HG02970 (cell line): ENCODE results near the gene MAPK11.

Experiments
- ATAC-seq: cut with Tn5 transposase; IDR thresholded peaks from one replicate; pipeline ENCODE4 v1.9.1; 2021; ENCODE audit warnings: mild to moderate bottlenecking, moderate library complexity, moderate number of reproducible peaks; ENCODE audit not compliant: unreplicated experiment, low FRiP score

Gene MAPK11

GRCh38 chr22:50269970-50270665, at the start of gene MAPK11:
MAPK11 (minus strand) TSS chr22:50270380; CDS start chr22:50270292, 88 bp downstream.
- ATAC-seq: no peak

GRCh38 chr22:50319503-50319951, 49.3 kb upstream of the MAPK11 start:
- no peak for ATAC-seq

DNA sequence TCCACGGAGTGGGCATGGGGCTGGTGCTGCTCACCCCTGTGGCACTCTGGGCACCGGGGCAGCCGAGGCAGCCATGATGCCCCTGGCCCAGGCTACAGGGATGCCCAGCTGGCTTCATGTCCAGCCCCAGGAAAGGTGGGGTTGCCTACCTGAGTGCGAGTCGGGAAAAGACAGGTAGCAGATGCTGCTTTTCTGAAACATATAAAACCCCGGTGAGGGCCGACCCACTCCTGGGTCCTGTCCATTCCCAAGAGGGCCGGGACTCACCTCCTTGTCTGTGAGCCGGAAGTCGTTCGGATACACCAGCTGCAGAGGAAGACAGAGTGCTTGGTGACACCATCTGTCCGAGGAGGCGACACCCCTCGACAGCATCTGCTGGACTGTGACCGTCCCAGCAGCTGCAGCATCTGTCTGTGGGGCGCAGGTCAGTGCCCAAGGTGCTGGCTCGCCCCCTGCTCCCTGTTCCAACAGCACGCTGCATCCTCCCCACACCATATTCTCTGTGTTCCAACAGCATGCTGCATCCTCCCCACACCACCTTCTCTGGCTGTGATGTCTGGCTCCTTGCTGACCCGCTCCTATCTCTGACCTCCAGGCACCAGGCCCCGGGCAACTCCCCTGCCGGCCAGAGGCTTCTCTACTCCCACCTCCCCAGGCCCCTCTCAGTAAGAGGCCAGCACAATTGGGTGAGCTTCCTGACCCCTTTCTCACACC, 48.7 kb upstream of the MAPK11 start:
- ATAC-seq: no peak

DNA sequence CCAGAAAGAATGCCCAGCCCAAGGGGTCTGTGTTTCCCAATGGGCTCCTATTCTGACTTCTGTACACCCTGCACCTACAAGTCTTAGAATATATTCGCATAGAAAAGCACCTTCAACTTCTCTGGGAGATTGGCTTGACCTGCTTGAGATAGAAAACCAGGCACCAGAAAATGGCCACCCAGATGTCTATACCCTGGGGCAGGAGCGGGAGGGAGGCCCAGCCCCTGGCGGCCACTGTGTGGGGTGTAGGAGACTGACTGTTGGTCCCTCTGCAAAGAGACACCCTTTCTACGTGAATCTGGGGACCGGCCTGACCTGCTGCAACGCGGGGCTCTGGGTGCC, 48.1 kb upstream of the MAPK11 start:
- ATAC-seq: no peak

DNA sequence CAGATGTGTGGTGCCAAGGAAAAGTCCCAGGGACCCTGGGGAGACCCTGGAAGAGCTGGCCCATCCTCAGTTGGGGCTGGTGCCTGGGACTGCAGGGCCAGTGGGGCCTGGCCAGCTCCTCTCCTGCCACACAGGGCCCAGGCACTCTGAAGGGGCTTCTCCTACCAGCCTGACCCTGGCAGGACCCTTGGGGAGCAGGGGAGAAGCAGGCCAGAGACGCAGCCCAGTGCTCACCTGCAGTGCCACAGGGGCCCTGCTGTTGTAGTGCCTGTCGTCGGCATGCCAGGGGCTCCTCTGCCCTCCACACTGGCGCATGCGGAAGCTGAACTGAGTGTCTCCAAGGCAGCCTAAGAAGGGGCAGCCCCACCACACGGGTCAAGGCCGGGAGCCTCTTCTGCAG, 47.5 kb upstream of the MAPK11 start:
- no peak for ATAC-seq

DNA sequence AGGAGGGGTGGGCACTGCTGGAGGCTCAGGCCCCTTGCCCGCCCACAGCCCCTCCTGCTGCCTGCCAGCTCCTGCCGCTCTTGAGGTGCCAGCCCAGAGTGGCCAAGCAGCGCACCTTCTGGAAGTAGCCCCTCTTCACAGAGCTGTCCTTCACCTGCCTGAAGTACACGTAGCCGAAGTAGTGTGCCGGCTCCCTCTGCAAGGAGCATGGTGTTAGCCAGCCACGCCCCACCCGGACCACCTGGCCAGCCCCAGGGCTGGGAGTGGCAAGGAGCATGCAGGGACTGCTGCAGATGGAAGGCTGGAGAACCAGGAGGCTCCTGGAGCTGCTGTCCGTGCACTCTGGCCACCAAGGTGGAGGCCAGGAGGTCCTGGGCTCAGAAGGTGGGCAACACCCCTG, 47.0 kb upstream of the MAPK11 start:
- no peak for ATAC-seq

- no peak for ATAC-seq
Observed at GRCh38 chr22:50316114-50317065, 46.2 kb upstream of the MAPK11 start.

DNA sequence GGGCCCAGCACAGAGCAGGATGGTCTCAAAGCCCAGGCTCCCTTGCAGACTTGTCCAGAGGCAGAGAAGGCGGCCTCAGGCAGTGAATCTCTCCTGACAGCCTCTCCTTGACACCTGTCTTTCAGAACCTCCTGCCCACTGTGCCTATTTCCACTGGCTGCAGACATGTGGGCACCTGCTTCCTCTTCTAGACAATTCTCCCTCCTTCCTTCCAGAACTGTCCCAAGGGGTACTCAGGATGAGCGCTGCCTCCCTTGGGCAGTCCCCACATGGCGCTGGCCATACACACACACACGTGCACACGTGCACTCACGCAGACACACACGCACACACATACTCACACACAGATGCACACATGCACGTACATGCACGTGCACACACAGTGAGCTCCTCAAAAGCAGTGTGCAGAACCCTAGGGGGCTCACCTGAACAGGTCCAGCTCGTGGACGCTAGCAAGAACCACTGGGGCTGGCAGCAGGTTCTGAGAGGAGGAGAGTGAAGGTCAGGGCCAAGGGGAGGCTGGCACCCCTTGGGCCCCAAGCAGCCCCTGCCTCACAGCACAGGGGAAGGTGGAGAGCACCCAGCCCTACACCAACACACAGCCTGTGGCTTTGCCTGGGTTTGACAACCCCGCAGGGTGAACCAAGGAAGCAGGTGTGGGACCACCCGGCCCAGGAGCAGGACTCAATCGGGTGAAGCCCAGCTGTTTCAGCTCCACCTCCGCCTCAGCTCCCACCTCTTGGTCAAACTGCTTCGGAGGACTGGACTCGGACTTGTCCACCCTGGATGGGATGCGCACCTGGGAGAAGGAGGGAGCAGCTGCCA, 45.3 kb upstream of the MAPK11 start:
- no peak for ATAC-seq

DNA sequence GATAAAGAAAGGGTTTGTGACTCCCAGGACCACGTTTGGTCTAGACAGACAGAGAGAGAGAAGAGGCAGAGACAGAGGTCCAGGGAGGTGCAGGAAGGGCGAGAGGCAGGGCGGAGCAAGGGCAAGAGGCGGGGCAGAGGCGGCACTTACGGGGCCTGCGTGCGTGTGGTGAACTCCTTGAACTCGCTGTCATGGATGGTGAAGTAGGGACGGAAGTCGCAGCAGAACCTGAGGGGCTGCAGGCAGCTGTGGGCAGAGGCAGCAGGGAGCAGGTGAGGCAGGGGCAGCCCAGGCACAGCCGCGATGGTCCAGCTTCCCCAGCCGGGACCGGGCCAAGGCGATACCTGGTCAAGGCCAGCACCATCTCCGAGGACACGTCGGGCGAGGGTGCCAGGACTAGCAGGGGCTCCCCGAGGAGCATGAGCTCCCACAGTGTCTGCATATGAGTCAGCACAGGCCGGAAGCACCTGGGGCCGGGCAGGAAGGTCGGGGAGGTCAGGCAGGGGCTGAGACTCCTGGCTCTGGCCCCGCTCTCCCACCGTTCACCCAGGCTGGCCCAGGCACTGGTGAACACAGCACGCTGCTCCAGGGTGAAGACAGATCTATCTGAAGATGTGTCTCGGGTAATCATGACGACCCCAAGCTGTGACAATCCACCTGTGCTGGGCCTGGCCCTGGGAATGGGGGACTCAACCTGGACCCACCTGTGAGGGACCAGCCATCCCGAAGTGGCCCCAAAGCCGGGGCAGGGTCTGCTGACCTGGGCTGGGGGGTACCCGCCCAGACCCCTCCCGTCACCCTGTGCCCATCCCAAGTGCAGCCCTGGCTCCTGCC, 44.5 kb upstream of the MAPK11 start:
- peak; percentile 63 for ATAC-seq

- ATAC-seq: no peak
Observed at GRCh38 chr22:50314081-50314454, 43.9 kb upstream of the MAPK11 start.

DNA sequence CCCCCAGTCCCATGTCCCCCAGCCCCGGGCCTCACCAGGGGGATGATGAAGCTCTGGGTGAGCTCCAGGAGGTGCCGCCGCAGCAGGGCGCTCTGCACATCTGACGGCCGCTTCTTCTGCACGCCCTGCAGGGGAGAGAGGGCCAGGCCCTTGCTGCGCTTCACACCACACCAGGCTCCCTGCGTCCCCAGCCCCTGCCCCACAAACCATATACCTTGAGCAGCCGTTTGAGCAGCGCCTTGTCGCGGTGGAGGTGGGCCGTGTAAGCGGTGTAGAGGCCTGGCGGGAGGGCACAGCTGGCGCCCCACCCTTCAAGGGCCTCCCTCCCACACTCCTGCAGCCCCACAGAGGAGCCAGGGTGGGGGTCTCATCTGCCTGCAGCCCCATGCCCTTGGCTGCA, 43.4 kb upstream of the MAPK11 start:
- ATAC-seq: no peak

GRCh38 chr22:50313021-50313420, 42.8 kb upstream of the MAPK11 start:
- no peak for ATAC-seq

- no peak for ATAC-seq
Observed at GRCh38 chr22:50312371-50312770, 42.2 kb upstream of the MAPK11 start.

GRCh38 chr22:50311606-50312351, 41.6 kb upstream of the MAPK11 start:
- no peak for ATAC-seq

- no peak for ATAC-seq
Observed at GRCh38 chr22:50310949-50311444, 40.8 kb upstream of the MAPK11 start.

GRCh38 chr22:50310031-50310722, 40.0 kb upstream of the MAPK11 start:
- no peak for ATAC-seq

- ATAC-seq: no peak
Observed at GRCh38 chr22:50309601-50309991, 39.4 kb upstream of the MAPK11 start.
